Thymus (tissue), 11 donors: ENCODE data around the gene HAPLN3. TPM values are rescaled to one million over a fixed set of nuclear protein-coding genes. Genes with fewer than 3 reads are reported as not detected.

ENCODE experiments used
- DNase-seq, 9 donors: peaks; one replicate each; pipeline ENCODE4 v3.0.0-alpha.2; 2013; ENCODE audit warnings: low spot score in 9 of 9, low read depth in 6 of 9, missing footprints in 1 of 9
- H3K27ac ChIP-seq, 2 donors: one replicate each; pipeline ENCODE4 v1.5.1; 2013; ENCODE audit warnings: control low read depth in 1 of 2, low read depth in 1 of 2, low read length in 1 of 2, mild to moderate bottlenecking in 1 of 2, moderate library complexity in 1 of 2
- H3K27me3 ChIP-seq, 2 donors: one replicate each; pipeline ENCODE4 v1.5.1; 2013; ENCODE audit warnings: low read length in 1 of 2; ENCODE audit not compliant: control insufficient read depth in 2 of 2, insufficient read depth in 1 of 2
- H3K36me3 ChIP-seq, 2 donors: one replicate each; pipeline ENCODE4 v1.5.1; 2013; ENCODE audit warnings: low read length in 1 of 2, mild to moderate bottlenecking in 1 of 2, moderate library complexity in 1 of 2; ENCODE audit not compliant: control insufficient read depth in 2 of 2, insufficient read depth in 2 of 2
- H3K4me1 ChIP-seq, 2 donors: one replicate each; pipeline ENCODE4 v1.5.1; 2013; ENCODE audit warnings: low read length in 2 of 2; ENCODE audit not compliant: control insufficient read depth in 2 of 2, insufficient read depth in 2 of 2
- H3K4me3 ChIP-seq, 2 donors: one replicate each; pipeline ENCODE4 v1.5.1; 2013; ENCODE audit warnings: low read length in 2 of 2, control low read depth in 1 of 2, mild to moderate bottlenecking in 1 of 2
- H3K9me3 ChIP-seq, 2 donors: one replicate each; pipeline ENCODE4 v1.5.1; 2013; ENCODE audit warnings: low read length in 1 of 2, mild to moderate bottlenecking in 1 of 2; ENCODE audit not compliant: control insufficient read depth in 2 of 2, insufficient read depth in 1 of 2
- WGBS: extraction: QIAGEN DNeasy Blood & Tissue Kit; methylation state at CpG from one replicate; pipeline ENCODE4 v1.1.7; 2013; 5-methylcytosine and 5-hydroxymethylcytosine counted together
- polyA plus RNA-seq: library from polyadenylated mRNA; stranded (reverse); fragments of 200-250 nt; gene quantifications from one replicate; pipeline ENCODE4 v1.2.3, GENCODE V29; 2013
- total RNA-seq: library from RNA; stranded (reverse); fragments of 120-200 nt; gene quantifications from one replicate; pipeline ENCODE4 v1.2.4, GENCODE V29; 2013
- donor health status: healthy.

The HAPLN3 gene
- total and polyA plus RNA-seq, 2 donors: 17.3 to 20.1 TPM

- H3K27ac ChIP-seq: no peak overlapping the region
- no peaks in the 10 kb centered on the region for H3K36me3 ChIP-seq
- 93% methylated on average over 15 of the region's 15 CpGs for WGBS
- DNase-seq: no peak
- no peaks in the 10 kb centered on the region for H3K4me1 ChIP-seq
- H3K27me3 ChIP-seq: no peaks in the 10 kb centered on the region
- H3K4me3 ChIP-seq: no peak overlapping the region
- H3K9me3 ChIP-seq: no peaks in the 10 kb centered on the region
These were observed 49.7 kb downstream of the HAPLN3 start for GRCh38 chr15:88845616-88846015.

DNA sequence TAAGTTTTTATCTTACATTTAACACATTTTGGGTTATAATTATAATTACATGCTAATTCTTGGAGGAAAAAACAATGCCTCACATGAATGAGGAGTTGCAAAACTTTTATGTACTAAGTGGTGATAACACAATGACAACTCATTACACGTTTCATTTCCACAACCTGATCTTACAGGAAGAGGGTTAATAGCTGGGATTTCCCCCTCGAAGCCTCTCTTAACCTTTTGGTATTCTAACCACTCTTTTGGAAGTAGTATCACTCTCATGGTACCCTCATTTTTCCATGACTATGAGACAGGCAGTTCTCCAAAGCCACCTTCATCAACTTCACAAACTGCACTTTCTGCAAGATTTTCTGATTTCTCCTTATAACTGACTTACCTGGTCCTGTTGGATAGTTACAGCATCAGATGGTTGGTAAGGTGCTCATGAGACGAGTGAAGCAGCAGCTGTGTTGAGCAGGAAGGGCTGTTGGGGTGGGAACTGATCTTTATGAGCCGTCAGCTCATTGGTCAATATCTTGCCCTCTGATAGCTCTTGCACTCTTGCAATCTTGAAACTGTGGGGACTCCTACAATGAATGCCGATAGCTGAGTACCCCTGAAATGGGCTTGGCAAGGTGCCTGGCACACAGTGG lies 50.5 kb downstream of the HAPLN3 start:
- no peaks in the 10 kb centered on the region for H3K36me3 ChIP-seq

DNA sequence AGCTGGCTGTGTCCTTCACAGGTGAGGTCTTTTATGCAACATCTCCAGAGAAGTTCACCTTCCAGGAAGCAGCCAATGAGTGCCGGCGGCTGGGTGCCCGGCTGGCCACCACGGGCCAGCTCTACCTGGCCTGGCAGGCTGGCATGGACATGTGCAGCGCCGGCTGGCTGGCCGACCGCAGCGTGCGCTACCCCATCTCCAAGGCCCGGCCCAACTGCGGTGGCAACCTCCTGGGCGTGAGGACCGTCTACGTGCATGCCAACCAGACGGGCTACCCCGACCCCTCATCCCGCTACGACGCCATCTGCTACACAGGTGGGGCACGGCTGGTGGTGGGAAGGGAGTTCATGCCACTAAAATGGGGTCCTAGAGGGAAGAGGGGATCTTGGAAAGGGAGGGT lies 52.0 kb downstream of the HAPLN3 start:
- H3K27me3 ChIP-seq: no peaks in the 10 kb centered on the region
- H3K27ac ChIP-seq: no peak overlapping the region
- H3K4me3 ChIP-seq: no peak overlapping the region
- H3K9me3 ChIP-seq: no peaks in the 10 kb centered on the region
- no peaks in the 10 kb centered on the region for H3K4me1 ChIP-seq
- WGBS: 96% methylated on average over 21 of the region's 21 CpGs
- no peak for DNase-seq
- no peaks in the 10 kb centered on the region for H3K36me3 ChIP-seq

More for the DNA sequence above, 50.5 kb downstream of the HAPLN3 start:
- H3K27me3 ChIP-seq: no peaks in the 10 kb centered on the region
- H3K9me3 ChIP-seq: no peaks in the 10 kb centered on the region
- H3K4me3 ChIP-seq: no peak overlapping the region
- 66% methylated on average over 5 of the region's 5 CpGs for WGBS
- no peaks in the 10 kb centered on the region for H3K4me1 ChIP-seq
- no peak for DNase-seq
- no peak overlapping the region for H3K27ac ChIP-seq

GRCh38 chr15:88842156-88842555 lies 53.2 kb downstream of the HAPLN3 start:
- Histone ChIP-seq H3K36me3 (no peaks in the 10 kb centered on the region), H3K4me3 (no peak overlapping the region), H3K27me3 (no peaks in the 10 kb centered on the region), H3K4me1 (no peaks in the 10 kb centered on the region), H3K9me3 (no peaks in the 10 kb centered on the region), H3K27ac (no peak overlapping the region)
- no peak for DNase-seq
- 93% methylated on average over 4 of the region's 4 CpGs for WGBS

GRCh38 chr15:88841236-88841635 lies 54.1 kb downstream of the HAPLN3 start:
- H3K27ac ChIP-seq: no peak overlapping the region
- WGBS: 97% methylated on average over 1 of the region's 1 CpG
- DNase-seq: no peak

GRCh38 chr15:88839961-88840360 lies 55.4 kb downstream of the HAPLN3 start:
- Histone ChIP-seq H3K4me3 (no peak overlapping the region), H3K27ac (no peak overlapping the region), H3K36me3 (no peaks in the 10 kb centered on the region), H3K4me1 (no peaks in the 10 kb centered on the region), H3K9me3 (no peaks in the 10 kb centered on the region), H3K27me3 (no peaks in the 10 kb centered on the region)
- no peak for DNase-seq
- 93% methylated on average over 16 of the region's 16 CpGs for WGBS

More at GRCh38 chr15:88841236-88841635, 54.1 kb downstream of the HAPLN3 start:
- Histone ChIP-seq H3K9me3 (no peaks in the 10 kb centered on the region), H3K4me3 (no peak overlapping the region), H3K4me1 (no peaks in the 10 kb centered on the region), H3K27me3 (no peaks in the 10 kb centered on the region), H3K36me3 (no peaks in the 10 kb centered on the region)

DNA sequence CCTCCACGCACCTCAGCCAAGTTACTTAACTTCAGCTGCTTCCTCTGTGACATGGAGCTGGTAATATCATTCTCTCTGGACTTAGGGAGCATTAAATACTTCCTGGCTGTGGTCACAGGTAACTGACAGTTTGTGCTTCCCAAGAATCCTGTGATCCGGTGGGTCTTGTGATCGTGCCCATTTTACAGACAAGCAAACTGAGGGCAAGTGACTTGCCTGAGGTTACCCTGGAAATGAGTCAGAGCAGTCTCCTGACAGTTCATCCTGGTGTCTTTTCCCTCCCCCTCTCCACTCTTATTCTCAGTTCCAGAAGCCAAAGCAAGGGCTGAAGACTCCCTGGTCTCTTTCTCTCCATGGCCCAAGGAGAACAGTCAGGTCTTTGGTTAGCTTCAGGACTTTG lies 56.2 kb downstream of the HAPLN3 start:
- no peaks in the 10 kb centered on the region for H3K36me3 ChIP-seq
- no peaks in the 10 kb centered on the region for H3K9me3 ChIP-seq
- WGBS: 57% methylated on average over 3 of the region's 3 CpGs
- no peak for DNase-seq
- H3K4me1 ChIP-seq: no peaks in the 10 kb centered on the region
- no peak overlapping the region for H3K4me3 ChIP-seq
- H3K27ac ChIP-seq: no peak overlapping the region
- no peaks in the 10 kb centered on the region for H3K27me3 ChIP-seq

DNA sequence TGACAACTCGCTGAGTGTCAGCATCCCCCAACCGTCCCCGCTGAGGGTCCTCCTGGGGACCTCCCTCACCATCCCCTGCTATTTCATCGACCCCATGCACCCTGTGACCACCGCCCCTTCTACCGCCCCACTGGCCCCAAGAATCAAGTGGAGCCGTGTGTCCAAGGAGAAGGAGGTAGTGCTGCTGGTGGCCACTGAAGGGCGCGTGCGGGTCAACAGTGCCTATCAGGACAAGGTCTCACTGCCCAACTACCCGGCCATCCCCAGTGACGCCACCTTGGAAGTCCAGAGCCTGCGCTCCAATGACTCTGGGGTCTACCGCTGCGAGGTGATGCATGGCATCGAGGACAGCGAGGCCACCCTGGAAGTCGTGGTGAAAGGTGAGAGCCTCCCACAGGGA lies 56.7 kb downstream of the HAPLN3 start:
- no peaks in the 10 kb centered on the region for H3K36me3 ChIP-seq
- H3K27ac ChIP-seq: no peak overlapping the region
- H3K4me1 ChIP-seq: no peaks in the 10 kb centered on the region
- no peak overlapping the region for H3K4me3 ChIP-seq
- no peaks in the 10 kb centered on the region for H3K27me3 ChIP-seq
- WGBS: 92% methylated on average over 18 of the region's 18 CpGs
- DNase-seq: no peak
- H3K9me3 ChIP-seq: no peaks in the 10 kb centered on the region

GRCh38 chr15:88835646-88836045 lies 59.7 kb downstream of the HAPLN3 start:
- Histone ChIP-seq H3K36me3 (no peaks in the 10 kb centered on the region), H3K27ac (no peak overlapping the region), H3K27me3 (no peaks in the 10 kb centered on the region), H3K4me3 (no peak overlapping the region), H3K9me3 (no peaks in the 10 kb centered on the region), H3K4me1 (no peaks in the 10 kb centered on the region)
- no peak for DNase-seq
- 92% methylated on average over 2 of the region's 2 CpGs for WGBS
